Caco-2 (cell line): Measurements from ENCODE around the gene RGS14. TPM values are rescaled to one million over a fixed set of nuclear protein-coding genes. Genes with fewer than 3 reads are reported as not detected.

ENCODE experiments used
- BruUV-seq: library from RNA; stranded (reverse); fragments of 400-500 nt; replicated peaks from 2 replicates; lab custom pipeline; 2021; lab: Mats Ljungman, UMichigan
- CTCF ChIA-PET: fragments of 300-600 bp; sonication (Branson Sonifier 250); formaldehyde crosslinking; loops from one replicate; lab custom pipeline; 2022; ENCODE audit warnings: antibody characterized with exemption; lab: Charles Lee
- POLR2A ChIA-PET: fragments of 300-600 bp; sonication (Branson Sonifier 250); formaldehyde crosslinking; loops from one replicate; lab custom pipeline; 2022; ENCODE audit warnings: antibody characterized with exemption; lab: Charles Lee
- DNase-seq, 2 experiments: peaks; one replicate each; pipeline versions ENCODE4 v3.0.0 to v3.0.0-alpha.2; 2020 to 2022
- H3K27me3 ChIP-seq: replicated peaks from 2 replicates; pipeline ENCODE4 v1.6.0; 2011; ENCODE audit warnings: low read length; ENCODE audit not compliant: control insufficient read depth, insufficient read depth
- H3K36me3 ChIP-seq: 2 replicates; pipeline ENCODE4 v1.5.1; 2011; ENCODE audit warnings: low read length; ENCODE audit not compliant: control insufficient read depth, insufficient read depth
- H3K4me1 ChIP-seq: fragments of 250-450 bp; sonication (Bioruptor Pico); 2 replicates; pipeline ENCODE4 v1.5.1; 2020; ENCODE audit warnings: mild to moderate bottlenecking
- H3K4me3 ChIP-seq: 2 replicates; pipeline ENCODE4 v1.5.1; 2011; ENCODE audit warnings: low read depth, mild to moderate bottlenecking, control low read depth, low read length
- H3K9me3 ChIP-seq: fragments of 250-450 bp; sonication (Bioruptor Pico); 2 replicates; pipeline ENCODE4 v1.5.1; 2020; ENCODE audit warnings: mild to moderate bottlenecking, moderate library complexity
- H3K27ac Mint-ChIP-seq: one replicate; pipeline ENCODE4 v1.8.0; 2022; ENCODE audit warnings: mixed read lengths; ENCODE audit not compliant: unreplicated experiment
- H3K27me3 Mint-ChIP-seq: one replicate; pipeline ENCODE4 v1.8.0; 2022; ENCODE audit warnings: mixed read lengths; ENCODE audit not compliant: insufficient read depth, unreplicated experiment
- H3K36me3 Mint-ChIP-seq: one replicate; pipeline ENCODE4 v1.8.0; 2022; ENCODE audit warnings: mild to moderate bottlenecking, mixed read lengths; ENCODE audit not compliant: insufficient read depth, unreplicated experiment
- H3K4me1 Mint-ChIP-seq: one replicate; pipeline ENCODE4 v1.8.0; 2022; ENCODE audit warnings: low read depth, mixed read lengths; ENCODE audit not compliant: unreplicated experiment
- H3K4me3 Mint-ChIP-seq: one replicate; pipeline ENCODE4 v1.8.0; 2022; ENCODE audit warnings: mild to moderate bottlenecking, moderate library complexity, mixed read lengths; ENCODE audit not compliant: unreplicated experiment
- H3K9me3 Mint-ChIP-seq: one replicate; pipeline ENCODE4 v1.8.0; 2022; ENCODE audit warnings: mixed read lengths; ENCODE audit not compliant: unreplicated experiment
- CTCF ChIP-seq, 2 experiments: fragments of 200-600 bp in 1 of 2; IDR thresholded peaks; 1 replicate in 1 of 2; 2 replicates in 1 of 2; pipeline versions ENCODE4 v1.5.1 to v1.8.0; 2011 to 2022; ENCODE audit warnings: antibody characterized with exemption in 1 of 2, control low read depth in 1 of 2, inconsistent platforms in 1 of 2, low read depth in 1 of 2, low read length in 1 of 2, mild to moderate bottlenecking in 1 of 2, moderate library complexity in 1 of 2; ENCODE audit not compliant: insufficient read depth in 1 of 2, severe bottlenecking in 1 of 2, unreplicated experiment in 1 of 2
- intact Hi-C: fragments of 100-400 bp; cut with micrococcal nuclease; formaldehyde crosslinking; loops from one replicate; pipeline ENCODE4 v1.10.0; 2022; ENCODE audit not compliant: unreplicated experiment
- total RNA-seq: library from RNA; stranded (reverse); gene quantifications from 2 replicates; pipeline ENCODE4 v1.2.3, GENCODE V29; 2022

Gene RGS14
- total RNA-seq, 1 experiment from 2014 or later = 15.2 TPM

DNA sequence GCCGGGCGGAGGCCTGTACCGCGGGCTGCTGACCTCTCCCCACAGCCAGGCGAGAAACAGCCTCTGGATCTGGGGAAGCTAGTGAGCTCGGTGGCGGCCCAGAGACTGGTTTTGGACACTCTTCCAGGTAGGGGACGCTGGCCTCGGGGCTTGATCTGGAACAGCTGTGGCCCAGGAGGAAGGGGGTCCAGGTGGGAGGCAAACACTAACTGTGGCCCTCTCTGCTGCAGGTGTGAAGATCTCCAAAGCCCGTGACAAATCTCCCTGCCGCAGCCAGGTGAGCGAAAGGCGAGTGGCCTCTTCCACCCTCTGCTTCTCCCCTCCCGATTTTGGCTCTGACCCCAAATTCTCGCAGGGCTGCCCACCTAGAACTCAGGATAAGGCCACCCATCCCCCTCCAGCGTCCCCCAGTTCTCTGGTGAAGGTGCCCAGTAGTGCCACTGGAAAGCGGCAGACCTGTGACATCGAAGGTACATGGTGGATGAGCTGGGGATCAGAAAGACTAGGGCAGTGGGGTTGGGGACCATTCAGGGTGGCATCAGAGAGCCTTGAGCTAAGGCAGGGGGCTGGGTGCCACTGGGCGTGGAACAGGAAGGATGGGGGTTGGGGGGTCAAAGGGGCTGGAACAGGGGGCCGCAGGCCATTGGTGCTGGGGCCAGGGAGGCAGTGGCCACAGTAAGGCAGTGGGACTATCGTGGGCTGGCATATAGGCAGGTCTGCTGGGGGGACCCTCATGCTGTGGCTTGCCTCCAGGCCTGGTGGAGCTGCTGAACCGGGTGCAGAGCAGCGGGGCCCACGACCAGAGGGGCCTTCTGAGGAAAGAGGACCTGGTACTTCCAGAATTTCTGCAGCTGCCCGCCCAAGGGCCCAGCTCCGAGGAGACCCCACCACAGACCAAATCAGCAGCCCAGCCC lies 13.7 kb downstream of the RGS14 start:
- Mint-ChIP-seq H3K9me3 (no peaks in the 10 kb centered on the region), H3K4me3 (peak overlapping the region; percentile 83), H3K27ac (peak overlapping the region; percentile 59), H3K4me1 (peaks cover 15% of the 10 kb centered on the region), H3K36me3 (peaks cover 5% of the 10 kb centered on the region), H3K27me3 (no peaks in the 10 kb centered on the region)
- ChIA-PET POLR2A (interaction anchor here (0.5 to 2.6 kb wide), 10 partner anchors 8 to 126 kb away, joined by 3 to 23 read pairs (median 7); partner anchors contain the start of genes GRK6, LMAN2 and PDLIM7), CTCF (interaction anchor here (0.5 to 2.7 kb wide), 27 partner anchors 8 to 145 kb away, joined by 3 to 92 read pairs (median 7); partner anchors contain the start of genes GRK6, LMAN2, PDLIM7 and PRR7)
- H3K4me1 ChIP-seq = peaks cover 25% of the 10 kb centered on the region
- intact Hi-C loops = loop anchor here (2.0 kb wide), 2 partner anchors 19 to 21 kb away; partner anchors contain the start of gene LMAN2
- no peaks in the 10 kb centered on the region for H3K27me3 ChIP-seq
- no peaks in the 10 kb centered on the region for H3K9me3 ChIP-seq
- no peak for DNase-seq
- TSS peak; percentile 69 for BruUV-seq
- TF ChIP-seq CTCF (IDR thresholded peaks at IDR 0.05; ENCODE audit: insufficient read depth in 1 of 2, low read depth in 1 of 2, low read length in 1 of 2, severe bottlenecking in 1 of 2, unreplicated experiment in 1 of 2) = no peak
- H3K36me3 ChIP-seq = no peaks in the 10 kb centered on the region; the same call in 1 of the 2 replicates
- peak overlapping the region; percentile 80 for H3K4me3 ChIP-seq

GRCh38 chr5:177372034-177372896 lies 14.5 kb downstream of the RGS14 start:
- Mint-ChIP-seq H3K4me3 (peak overlapping the region; percentile 83), H3K9me3 (no peaks in the 10 kb centered on the region), H3K27me3 (no peaks in the 10 kb centered on the region), H3K4me1 (peaks cover 15% of the 10 kb centered on the region), H3K36me3 (peaks cover 5% of the 10 kb centered on the region), H3K27ac (no peak overlapping the region)
- H3K4me3 ChIP-seq = peak overlapping the region; percentile 80
- TF ChIP-seq CTCF (IDR thresholded peaks at IDR 0.05; ENCODE audit: insufficient read depth in 1 of 2, low read depth in 1 of 2, low read length in 1 of 2, severe bottlenecking in 1 of 2, unreplicated experiment in 1 of 2) = no peak
- ChIA-PET POLR2A (no interaction called here), CTCF (interaction anchor here (0.5 to 2.3 kb wide), 8 partner anchors 10 to 85 kb away, joined by 3 to 92 read pairs (median 14); no protein-coding TSS in a partner anchor)
- intact Hi-C loops = no loop called here
- no peak for DNase-seq
- peaks cover 25% of the 10 kb centered on the region for H3K4me1 ChIP-seq
- H3K9me3 ChIP-seq = no peaks in the 10 kb centered on the region
- H3K27me3 ChIP-seq = no peaks in the 10 kb centered on the region
- BruUV-seq = no TSS peak
- no peaks in the 10 kb centered on the region; the same call in 1 of the 2 replicates for H3K36me3 ChIP-seq
